Measurements from ENCODE around the gene CCDC88A. TPM values are rescaled to one million over a fixed set of nuclear protein-coding genes. Genes with fewer than 3 reads are reported as not detected.

CCDC88A gene
- total RNA-seq, 2 donors from 2014 or later: 9.7 to 14.3 TPM

Other genes with a start within 250 kb of the CCDC88A start
- 10 to 100 TPM in 1 of 2 donors, 1 to 10 TPM in 1; 7.0 to 11.5 TPM for gene CLHC1, start 187.6 kb downstream of the CCDC88A start, total RNA-seq
- gene RPS27A, start 187.2 kb downstream of the CCDC88A start, total RNA-seq: 1,000 to 10,000 TPM; 1,125 to 1,181 TPM
- 10 to 100 TPM; 25.8 to 28.4 TPM for gene MTIF2, start 150.6 kb downstream of the CCDC88A start, total RNA-seq
- 10 to 100 TPM; 25.1 to 55.5 TPM for gene CFAP36, start 99.9 kb upstream of the CCDC88A start, total RNA-seq
- 10 to 100 TPM; 79.0 to 83.9 TPM for gene PPP4R3B, start 197.8 kb upstream of the CCDC88A start, total RNA-seq